Activated CD4-positive, alpha-beta T cell treated with anti-CD3 and anti-CD28 coated beads for 24 hours (primary cell): Measurements from ENCODE around the gene TEC.

Source experiments
- DNase-seq, 2 donors: peaks; one replicate each; pipeline ENCODE4 v3.0.0-alpha.2; 2020; ENCODE audit warnings: low read depth in 2 of 2

Gene TEC

DNA sequence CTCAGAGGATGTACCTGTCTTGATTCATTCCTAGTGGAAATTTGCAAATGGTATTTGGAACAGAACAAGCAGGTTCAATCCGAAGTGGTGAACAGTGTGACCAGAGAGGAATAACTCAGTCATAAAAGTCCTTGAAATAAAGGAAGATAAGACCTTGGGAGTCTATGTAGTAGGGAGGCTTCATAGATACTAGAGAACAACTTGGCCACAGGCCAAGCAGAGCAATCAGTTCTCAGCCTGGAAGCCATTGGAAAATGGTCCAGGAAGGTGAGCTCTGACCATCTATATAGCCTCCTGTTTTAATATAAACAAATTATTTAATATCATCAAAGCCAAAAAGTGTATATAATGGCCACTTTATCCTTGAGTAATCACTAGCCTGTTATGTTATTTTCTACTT is 146.9 kb downstream of the TEC start:
- no peak for DNase-seq

DNA sequence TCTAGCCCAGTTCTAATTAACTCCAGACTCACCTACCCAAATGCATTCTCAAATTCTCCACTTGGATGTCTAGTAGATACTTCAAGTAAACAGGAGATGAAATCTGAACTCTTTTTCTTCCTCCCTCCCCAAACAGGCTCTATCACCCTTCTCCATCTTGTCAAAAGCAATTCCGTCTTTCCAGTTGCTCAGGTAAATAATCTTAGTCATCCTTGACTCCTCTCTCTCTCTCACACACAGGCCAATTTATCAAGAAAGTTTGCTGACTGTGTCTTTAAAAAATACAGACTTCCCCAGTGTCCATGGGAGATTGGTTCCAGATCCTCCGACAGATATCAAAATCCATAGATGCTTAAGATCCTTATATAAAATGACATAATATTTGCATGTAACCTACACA is 148.5 kb downstream of the TEC start:
- no peak for DNase-seq

DNA sequence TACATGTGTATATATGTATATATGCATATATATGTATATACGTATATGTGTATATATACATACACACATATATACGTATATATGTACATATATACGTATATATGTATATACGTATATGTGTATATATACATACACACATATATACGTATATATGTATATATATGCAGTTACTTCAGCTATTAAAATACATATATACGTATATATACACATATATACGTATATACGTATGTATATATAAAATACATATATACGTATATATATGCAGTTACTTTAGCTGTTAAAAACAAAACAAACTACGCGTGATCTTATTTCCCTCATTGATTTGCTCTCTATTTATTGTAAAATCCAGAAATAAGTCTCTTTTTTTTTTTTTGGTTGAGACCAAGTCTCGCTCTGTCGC is 149.5 kb downstream of the TEC start:
- DNase-seq = no peak

- no peak for DNase-seq
Measured at GRCh38 chr4:48119646-48120045, 150.0 kb downstream of the TEC start.

GRCh38 chr4:48118081-48118480 is 151.6 kb downstream of the TEC start:
- no peak for DNase-seq

DNA sequence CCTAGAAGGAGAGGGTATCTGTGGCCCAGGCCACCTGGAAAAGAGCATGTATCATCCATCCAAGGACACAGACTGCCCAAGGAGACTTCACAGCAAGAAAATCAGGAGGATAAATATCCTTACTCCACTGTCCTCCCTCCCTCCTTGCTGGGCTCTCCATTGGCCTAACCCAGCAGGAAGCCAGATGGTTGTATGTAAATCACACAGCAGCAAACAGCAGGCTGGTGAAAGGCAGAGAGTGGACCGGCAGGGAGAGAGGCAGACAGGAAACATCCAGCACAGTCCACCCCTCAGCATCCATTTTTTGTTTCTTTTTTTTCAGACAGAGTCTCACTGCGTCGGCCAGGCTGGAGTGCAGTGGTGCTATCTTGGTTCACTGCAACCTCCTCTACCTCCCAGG is 153.1 kb downstream of the TEC start:
- DNase-seq = no peak

DNA sequence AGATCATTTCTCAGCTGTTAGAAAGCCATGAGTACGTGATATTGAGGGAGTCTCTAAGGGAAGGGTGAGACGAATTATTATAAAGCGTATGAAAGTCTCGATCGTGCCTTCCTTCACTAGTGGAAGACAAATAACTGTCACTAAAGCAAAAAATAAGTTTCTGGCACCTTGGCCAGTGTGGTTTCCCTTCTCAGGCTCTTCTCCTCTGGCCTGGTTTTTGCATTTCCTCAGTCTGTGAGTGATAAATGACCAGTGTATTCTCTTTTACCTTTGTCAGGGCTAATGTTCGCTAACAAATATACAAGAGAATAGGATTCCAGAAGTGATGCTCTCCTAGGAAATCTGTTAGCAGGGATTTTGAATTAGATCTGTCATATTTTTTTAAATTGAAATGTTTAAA is 155.2 kb downstream of the TEC start:
- DNase-seq = no peak

GRCh38 chr4:48112017-48112667 is 157.5 kb downstream of the TEC start:
- no peak for DNase-seq

- DNase-seq = no peak
Measured at GRCh38 chr4:48110452-48110978, 159.1 kb downstream of the TEC start.

- no peak for DNase-seq
Measured at GRCh38 chr4:48109413-48110263, 160.0 kb downstream of the TEC start.

GRCh38 chr4:48108309-48109073 is 161.1 kb downstream of the TEC start:
- DNase-seq = no peak

GRCh38 chr4:48105230-48105629 is 164.4 kb downstream of the TEC start:
- DNase-seq = no peak

GRCh38 chr4:48103483-48104139 is 166.0 kb downstream of the TEC start:
- no peak for DNase-seq

GRCh38 chr4:48102303-48102702 is 167.3 kb downstream of the TEC start:
- no peak for DNase-seq

DNA sequence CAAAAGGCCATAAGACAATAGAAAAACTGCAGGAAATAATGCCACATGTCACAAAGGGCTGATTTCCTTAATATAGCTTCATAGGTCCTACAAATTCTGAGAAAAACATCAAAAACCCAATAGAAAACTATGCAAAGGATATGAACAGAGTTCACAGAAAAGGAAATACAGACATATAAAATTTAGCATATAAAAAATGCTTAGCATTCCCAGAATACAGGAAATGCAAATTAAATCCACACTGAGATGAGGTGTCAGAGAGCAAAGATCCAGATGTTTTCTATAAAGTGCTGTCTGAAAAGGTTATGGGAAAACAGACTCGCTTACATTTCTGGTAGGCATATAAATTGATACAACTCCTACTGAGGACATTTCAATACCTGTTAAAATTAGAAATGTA is 169.4 kb downstream of the TEC start:
- no peak for DNase-seq

- no peak for DNase-seq
Measured at GRCh38 chr4:48095441-48095840, 174.2 kb downstream of the TEC start.

- DNase-seq = peak in 1 of 2 donors; percentile 7
Measured at GRCh38 chr4:48093991-48094416, 175.6 kb downstream of the TEC start.

DNA sequence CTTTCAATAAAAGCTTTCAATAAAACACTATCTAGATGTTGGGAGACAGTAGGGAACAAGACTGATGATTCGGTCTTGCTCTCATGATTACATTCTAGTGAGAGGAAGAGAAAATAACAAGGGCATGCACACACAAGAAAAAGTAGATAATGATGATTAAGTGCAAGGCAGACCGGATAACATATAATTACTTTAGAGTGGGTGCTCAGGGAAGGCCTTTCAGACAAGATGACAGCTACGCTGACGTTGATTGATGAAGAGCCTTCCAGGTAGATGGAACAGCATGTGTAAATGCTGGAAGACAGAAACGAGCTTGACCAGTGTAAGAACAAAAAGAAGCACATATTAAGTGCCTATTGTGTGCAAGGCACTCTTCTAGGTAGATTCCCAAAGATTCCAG is 179.0 kb downstream of the TEC start:
- no peak for DNase-seq

DNA sequence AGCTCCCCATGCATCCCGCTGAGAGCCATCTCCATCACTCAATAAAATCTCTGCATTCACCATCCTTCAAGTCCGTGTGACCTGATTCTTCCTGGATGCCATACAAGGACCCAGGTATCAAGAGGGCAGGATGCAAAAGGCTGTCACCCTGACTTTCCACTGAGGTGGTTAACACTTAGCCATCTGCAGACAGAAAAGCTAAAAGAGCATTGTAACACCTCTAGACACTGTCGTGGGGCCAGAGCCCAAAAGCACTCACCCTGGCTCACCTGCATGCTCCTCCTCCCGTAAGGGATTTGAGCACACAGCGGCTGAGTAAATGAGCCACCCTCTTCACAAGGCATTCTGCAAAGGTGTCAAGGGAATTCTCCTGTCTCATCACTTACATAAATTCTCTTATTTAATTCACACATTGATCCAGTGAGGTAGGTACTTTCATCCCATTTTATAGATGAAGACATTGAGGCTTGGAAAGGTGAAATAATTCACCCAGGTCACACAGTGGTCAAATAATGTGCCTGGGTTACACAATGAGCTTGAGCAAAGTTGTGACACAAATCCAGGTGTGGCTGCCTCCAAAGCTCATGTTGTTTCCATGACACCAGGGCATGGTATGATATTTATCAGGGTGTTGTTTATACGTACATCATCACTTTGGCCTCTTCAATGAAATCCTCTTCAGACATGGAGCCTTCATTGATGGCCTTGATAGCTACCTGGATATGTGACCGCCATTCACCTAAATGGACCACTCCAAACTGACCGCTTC is 183.6 kb downstream of the TEC start:
- DNase-seq = no peak
